ENCODE results near the gene ST8SIA2. TPM values are rescaled to one million over a fixed set of nuclear protein-coding genes. Genes with fewer than 3 reads are reported as not detected.

ST8SIA2 gene
- total RNA-seq, 1 donor = 0.36 TPM

DNA sequence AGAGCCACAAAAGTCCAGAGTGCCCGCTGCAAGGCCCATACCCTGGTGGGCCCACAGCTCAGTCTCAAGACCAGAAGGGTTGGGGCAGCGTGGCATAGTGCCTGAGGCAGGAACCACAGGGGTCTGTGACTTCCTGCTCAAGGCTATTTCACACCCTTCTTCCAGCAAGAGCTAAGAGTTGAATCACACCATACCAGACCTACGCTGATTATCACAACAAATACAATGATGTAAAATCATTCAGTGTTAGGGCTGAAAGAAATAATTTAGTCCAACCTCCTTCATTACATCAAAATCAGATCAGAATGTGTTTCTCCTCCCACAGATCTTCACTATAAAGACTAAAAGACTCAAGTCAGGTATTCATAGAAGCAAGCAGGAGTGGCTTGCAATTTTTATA is 27.8 kb upstream of the ST8SIA2 start:
- no peak overlapping the region for H3K27ac ChIP-seq (ENCODE audit: low read depth, low read length)
- H4K20me1 ChIP-seq (ENCODE audit: insufficient read depth, low read length) = no peaks in the 10 kb centered on the region
- H3K4me1 ChIP-seq (ENCODE audit: insufficient read depth, low read length) = no peaks in the 10 kb centered on the region
- no peaks in the 10 kb centered on the region for H3K9me3 ChIP-seq (ENCODE audit: low read depth, low read length)
- TF ChIP-seq, protein P1, sequence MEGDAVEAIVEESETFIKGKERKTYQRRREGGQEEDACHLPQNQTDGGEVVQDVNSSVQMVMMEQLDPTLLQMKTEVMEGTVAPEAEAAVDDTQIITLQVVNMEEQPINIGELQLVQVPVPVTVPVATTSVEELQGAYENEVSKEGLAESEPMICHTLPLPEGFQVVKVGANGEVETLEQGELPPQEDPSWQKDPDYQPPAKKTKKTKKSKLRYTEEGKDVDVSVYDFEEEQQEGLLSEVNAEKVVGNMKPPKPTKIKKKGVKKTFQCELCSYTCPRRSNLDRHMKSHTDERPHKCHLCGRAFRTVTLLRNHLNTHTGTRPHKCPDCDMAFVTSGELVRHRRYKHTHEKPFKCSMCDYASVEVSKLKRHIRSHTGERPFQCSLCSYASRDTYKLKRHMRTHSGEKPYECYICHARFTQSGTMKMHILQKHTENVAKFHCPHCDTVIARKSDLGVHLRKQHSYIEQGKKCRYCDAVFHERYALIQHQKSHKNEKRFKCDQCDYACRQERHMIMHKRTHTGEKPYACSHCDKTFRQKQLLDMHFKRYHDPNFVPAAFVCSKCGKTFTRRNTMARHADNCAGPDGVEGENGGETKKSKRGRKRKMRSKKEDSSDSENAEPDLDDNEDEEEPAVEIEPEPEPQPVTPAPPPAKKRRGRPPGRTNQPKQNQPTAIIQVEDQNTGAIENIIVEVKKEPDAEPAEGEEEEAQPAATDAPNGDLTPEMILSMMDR (IDR thresholded peaks at IDR 0.05; ENCODE audit: extremely low read depth, low read depth, low read length) = no peak
- H2AFZ ChIP-seq (ENCODE audit: low read length) = no peak overlapping the region
- H3K4me2 ChIP-seq (ENCODE audit: insufficient read depth, low read length) = no peak overlapping the region
- peak; percentile 27 for DNase-seq (ENCODE audit: insufficient read length, low spot score, missing footprints)
- no peaks in the 10 kb centered on the region for H3K79me2 ChIP-seq (ENCODE audit: insufficient read depth, low read length)
- no peaks in the 10 kb centered on the region for H3K27me3 ChIP-seq (ENCODE audit: insufficient read depth, low read length)
- H3K4me3 ChIP-seq (ENCODE audit: insufficient read depth, low read length) = no peak overlapping the region
- H3K36me3 ChIP-seq (ENCODE audit: insufficient read depth, low read length) = no peaks in the 10 kb centered on the region

DNA sequence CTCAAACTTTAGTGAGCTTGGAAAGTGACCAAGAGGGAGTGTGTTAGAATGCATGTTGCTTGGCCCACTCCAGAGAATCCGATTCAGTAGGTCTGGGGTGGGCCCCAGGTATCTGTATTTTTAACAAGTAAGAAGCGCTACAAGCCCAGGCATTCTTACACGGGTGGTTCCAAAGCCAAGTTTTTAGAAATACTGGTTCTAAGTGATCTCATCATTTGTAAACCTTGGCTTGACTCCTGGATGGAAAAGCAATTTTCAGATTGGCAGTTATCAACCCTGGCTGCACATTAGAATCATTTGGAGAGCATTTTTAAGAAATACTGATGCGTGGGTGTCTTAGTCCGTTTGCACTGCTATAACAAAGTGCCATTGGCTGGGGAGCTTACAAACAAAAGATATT is 27.3 kb upstream of the ST8SIA2 start:
- H2AFZ ChIP-seq (ENCODE audit: low read length) = no peak overlapping the region
- no peak for DNase-seq (ENCODE audit: insufficient read length, low spot score, missing footprints)
- no peaks in the 10 kb centered on the region for H3K27me3 ChIP-seq (ENCODE audit: insufficient read depth, low read length)
- H4K20me1 ChIP-seq (ENCODE audit: insufficient read depth, low read length) = no peaks in the 10 kb centered on the region
- no peak overlapping the region for H3K27ac ChIP-seq (ENCODE audit: low read depth, low read length)
- no peak overlapping the region for H3K4me2 ChIP-seq (ENCODE audit: insufficient read depth, low read length)
- H3K79me2 ChIP-seq (ENCODE audit: insufficient read depth, low read length) = no peaks in the 10 kb centered on the region
- no peaks in the 10 kb centered on the region for H3K9me3 ChIP-seq (ENCODE audit: low read depth, low read length)
- H3K4me1 ChIP-seq (ENCODE audit: insufficient read depth, low read length) = no peaks in the 10 kb centered on the region
- no peaks in the 10 kb centered on the region for H3K36me3 ChIP-seq (ENCODE audit: insufficient read depth, low read length)
- TF ChIP-seq, protein P1 (IDR thresholded peaks at IDR 0.05; ENCODE audit: extremely low read depth, low read depth, low read length) = no peak
- no peak overlapping the region for H3K4me3 ChIP-seq (ENCODE audit: insufficient read depth, low read length)

DNA sequence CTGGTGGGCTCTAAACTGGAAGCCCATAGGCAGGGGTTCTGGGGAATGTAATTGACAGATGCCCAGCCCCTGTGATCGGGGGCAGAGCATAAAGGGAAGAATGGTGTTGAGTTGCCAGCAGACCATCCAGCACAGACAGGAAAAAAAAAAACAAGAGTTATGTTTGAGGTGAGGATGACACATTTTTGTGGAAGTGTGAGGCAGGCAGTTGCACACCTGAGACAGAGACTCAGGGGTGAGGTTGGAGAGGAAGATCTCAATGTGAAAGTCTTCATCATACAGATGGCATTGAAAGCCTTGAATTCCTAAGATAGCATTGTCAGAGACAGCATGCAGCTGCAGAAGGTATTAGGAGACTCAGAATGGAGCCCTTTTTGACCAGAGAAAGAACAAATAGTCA is 18.6 kb upstream of the ST8SIA2 start:
- Histone ChIP-seq H3K4me1 (ENCODE audit: insufficient read depth, low read length) (no peaks in the 10 kb centered on the region), H4K20me1 (ENCODE audit: insufficient read depth, low read length) (no peaks in the 10 kb centered on the region), H3K36me3 (ENCODE audit: insufficient read depth, low read length) (no peaks in the 10 kb centered on the region), H3K79me2 (ENCODE audit: insufficient read depth, low read length) (no peaks in the 10 kb centered on the region), H3K4me2 (ENCODE audit: insufficient read depth, low read length) (no peak overlapping the region), H3K27me3 (ENCODE audit: insufficient read depth, low read length) (no peaks in the 10 kb centered on the region), H3K4me3 (ENCODE audit: insufficient read depth, low read length) (no peak overlapping the region), H3K9me3 (ENCODE audit: low read depth, low read length) (no peaks in the 10 kb centered on the region), H3K27ac (ENCODE audit: low read depth, low read length) (no peak overlapping the region), H2AFZ (ENCODE audit: low read length) (no peak overlapping the region)
- TF ChIP-seq, protein P1 (IDR thresholded peaks at IDR 0.05; ENCODE audit: extremely low read depth, low read depth, low read length) = no peak
- no peak for DNase-seq (ENCODE audit: insufficient read length, low spot score, missing footprints)

- Histone ChIP-seq H3K36me3 (ENCODE audit: insufficient read depth, low read length) (no peaks in the 10 kb centered on the region), H3K9me3 (ENCODE audit: low read depth, low read length) (no peaks in the 10 kb centered on the region), H3K4me3 (ENCODE audit: insufficient read depth, low read length) (no peak overlapping the region), H2AFZ (ENCODE audit: low read length) (no peak overlapping the region), H3K4me2 (ENCODE audit: insufficient read depth, low read length) (no peak overlapping the region), H3K79me2 (ENCODE audit: insufficient read depth, low read length) (no peaks in the 10 kb centered on the region), H3K4me1 (ENCODE audit: insufficient read depth, low read length) (no peaks in the 10 kb centered on the region), H3K27me3 (ENCODE audit: insufficient read depth, low read length) (no peaks in the 10 kb centered on the region), H3K27ac (ENCODE audit: low read depth, low read length) (no peak overlapping the region), H4K20me1 (ENCODE audit: insufficient read depth, low read length) (no peaks in the 10 kb centered on the region)
- TF ChIP-seq, protein P1 (IDR thresholded peaks at IDR 0.05; ENCODE audit: extremely low read depth, low read depth, low read length) = no peak
- DNase-seq (ENCODE audit: insufficient read length, low spot score, missing footprints) = no peak
Observed at GRCh38 chr15:92376109-92376508, 17.6 kb upstream of the ST8SIA2 start.
